Tibial artery (tissue), 4 donors: Measurements from ENCODE around the gene CASZ1.

Source experiments
- DNase-seq, 2 donors: peaks; one replicate each; pipeline ENCODE4 v3.0.0-alpha.2; 2019
- H3K27ac ChIP-seq, 2 donors: fragments of 200-600 bp; sonication (generic) in 1 of 2; 1 replicate in 1 of 2; 2 replicates in 1 of 2; pipeline ENCODE4 v1.5.1; 2018 to 2019; ENCODE audit warnings: mild to moderate bottlenecking in 1 of 2
- H3K27me3 ChIP-seq, 2 donors: fragments of 200-600 bp; sonication (generic) in 1 of 2; one replicate each; pipeline versions ENCODE4 v1.5.1 to v1.6.0; 2016 to 2019
- H3K36me3 ChIP-seq, 3 donors: fragments of 200-600 bp; sonication (generic) in 2 of 3; one replicate each; pipeline ENCODE4 v1.5.1; 2016 to 2019; ENCODE audit warnings: mild to moderate bottlenecking in 2 of 3
- H3K4me1 ChIP-seq, 4 donors: fragments of 200-600 bp; sonication (generic) in 2 of 4; 1 replicate in 3 of 4; 2 replicates in 1 of 4; pipeline ENCODE4 v1.5.1; 2016 to 2019
- H3K4me3 ChIP-seq, 2 donors: fragments of 200-600 bp; sonication (generic) in 1 of 2; 1 replicate in 1 of 2; 2 replicates in 1 of 2; pipeline ENCODE4 v1.5.1; 2018 to 2019; ENCODE audit warnings: mild to moderate bottlenecking in 2 of 2
- H3K9me3 ChIP-seq, 3 donors: fragments of 200-600 bp; sonication (generic) in 1 of 3; one replicate each; pipeline ENCODE4 v1.5.1; 2016 to 2019
- CTCF ChIP-seq, 2 experiments: fragments of 200-600 bp in 1 of 2; fragments of 450-650 bp in 1 of 2; IDR thresholded peaks; one replicate each; pipeline ENCODE4 v1.5.1; 2017 to 2019; ENCODE audit warnings: antibody characterized with exemption in 2 of 2, mild to moderate bottlenecking in 1 of 2, moderate library complexity in 1 of 2
- intact Hi-C: fragments of 100-400 bp; cut with DNase I; formaldehyde crosslinking; loops from one replicate; pipeline ENCODE4 v1.15.0; 2023; ENCODE audit warnings: low total_unique reads

CASZ1 gene

GRCh38 chr1:10634075-10634427 is 162.4 kb downstream of the CASZ1 start:
- H3K36me3 ChIP-seq = peaks cover 0 to 7% (median 0%) of the 10 kb centered on the region in 3 donors
- DNase-seq = no peak
- no peaks in the 10 kb centered on the region for H3K9me3 ChIP-seq
- intact Hi-C loops = no loop called here
- H3K4me1 ChIP-seq = peaks cover 11 to 78% (median 65%) of the 10 kb centered on the region in 4 donors
- no peak overlapping the region for H3K4me3 ChIP-seq
- peak overlapping the region; percentile 87 to 88 for H3K27ac ChIP-seq
- H3K27me3 ChIP-seq = no peaks in the 10 kb centered on the region
- TF ChIP-seq CTCF (IDR thresholded peaks at IDR 0.05) = no peak

- intact Hi-C loops = no loop called here
- Histone ChIP-seq H3K27ac (peak overlapping the region; percentile 87 to 88), H3K36me3 (peaks cover 0 to 5% (median 0%) of the 10 kb centered on the region in 3 donors), H3K9me3 (no peaks in the 10 kb centered on the region), H3K27me3 (no peaks in the 10 kb centered on the region), H3K4me1 (peaks cover 11 to 83% (median 68%) of the 10 kb centered on the region in 4 donors), H3K4me3 (no peak overlapping the region)
- DNase-seq = no peak
- TF ChIP-seq CTCF (IDR thresholded peaks at IDR 0.05) = no peak
Observed at GRCh38 chr1:10633416-10633815, 163.0 kb downstream of the CASZ1 start.

- intact Hi-C loops = no loop called here
- Histone ChIP-seq H3K36me3 (no peaks in the 10 kb centered on the region), H3K9me3 (no peaks in the 10 kb centered on the region), H3K27ac (peak overlapping the region; percentile 87 to 88), H3K27me3 (no peaks in the 10 kb centered on the region), H3K4me1 (peaks cover 11 to 84% (median 67%) of the 10 kb centered on the region in 4 donors), H3K4me3 (no peak overlapping the region)
- DNase-seq = no peak
- TF ChIP-seq CTCF (IDR thresholded peaks at IDR 0.05) = no peak
Observed at GRCh38 chr1:10632691-10633090, 163.8 kb downstream of the CASZ1 start.

GRCh38 chr1:10631811-10632593 is 164.4 kb downstream of the CASZ1 start:
- intact Hi-C loops = no loop called here
- H3K4me3 ChIP-seq = no peak overlapping the region
- no peaks in the 10 kb centered on the region for H3K27me3 ChIP-seq
- H3K27ac ChIP-seq = peak overlapping the region; percentile 87 to 88
- DNase-seq = peak in 1 of 2 donors; percentile 67
- no peaks in the 10 kb centered on the region for H3K9me3 ChIP-seq
- peaks cover 11 to 77% (median 65%) of the 10 kb centered on the region in 4 donors for H3K4me1 ChIP-seq
- TF ChIP-seq CTCF (IDR thresholded peaks at IDR 0.05) = peak in 1 of 2 experiments; percentile 10
- H3K36me3 ChIP-seq = no peaks in the 10 kb centered on the region

- no peak overlapping the region for H3K4me3 ChIP-seq
- no peaks in the 10 kb centered on the region for H3K9me3 ChIP-seq
- intact Hi-C loops = no loop called here
- H3K27me3 ChIP-seq = no peaks in the 10 kb centered on the region
- peaks cover 0 to 2% (median 0%) of the 10 kb centered on the region in 3 donors for H3K36me3 ChIP-seq
- peak in 1 of 2 donors; percentile 67 for DNase-seq
- peaks cover 11 to 72% (median 62%) of the 10 kb centered on the region in 4 donors for H3K4me1 ChIP-seq
- peak overlapping the region; percentile 87 to 88 for H3K27ac ChIP-seq
- no peak for TF ChIP-seq CTCF (IDR thresholded peaks at IDR 0.05)
Observed at GRCh38 chr1:10631121-10631810, 165.2 kb downstream of the CASZ1 start.
